NCI-H524 (cell line): ENCODE data around the gene AMOTL1.

Experiments used
- DNase-seq, 2 experiments: peaks; one replicate each; lab custom pipeline; 2025; lab: John Stamatoyannopoulos, UW

AMOTL1 gene

GRCh38 chr11:94767701-94768601 lies at the start of gene AMOTL1:
Gene AMOTL1 (plus strand): TSS chr11:94768356. CDS start chr11:94768512, 156 bp downstream.
- peak; percentile 95 to 96 for DNase-seq

DNA sequence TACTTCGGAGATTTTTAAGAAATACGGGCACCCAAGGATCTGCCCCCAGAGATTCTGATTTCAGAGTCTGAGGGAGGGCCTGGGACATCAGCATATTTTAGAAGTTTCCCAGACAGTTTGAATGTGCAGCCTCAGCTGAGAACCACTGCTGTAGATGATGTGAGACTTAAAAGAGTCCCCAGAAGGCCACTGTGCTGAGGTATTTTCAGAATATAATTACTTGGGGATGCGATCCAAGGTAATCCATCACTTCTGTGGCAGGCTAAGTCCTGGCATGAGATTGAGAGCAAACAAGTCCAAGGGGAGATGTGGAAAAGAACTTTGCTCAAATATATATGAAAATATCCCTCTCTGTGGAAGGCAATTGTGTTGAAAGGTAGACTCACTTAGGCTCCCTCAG lies 48.3 kb upstream of the AMOTL1 start:
- no peak for DNase-seq

DNA sequence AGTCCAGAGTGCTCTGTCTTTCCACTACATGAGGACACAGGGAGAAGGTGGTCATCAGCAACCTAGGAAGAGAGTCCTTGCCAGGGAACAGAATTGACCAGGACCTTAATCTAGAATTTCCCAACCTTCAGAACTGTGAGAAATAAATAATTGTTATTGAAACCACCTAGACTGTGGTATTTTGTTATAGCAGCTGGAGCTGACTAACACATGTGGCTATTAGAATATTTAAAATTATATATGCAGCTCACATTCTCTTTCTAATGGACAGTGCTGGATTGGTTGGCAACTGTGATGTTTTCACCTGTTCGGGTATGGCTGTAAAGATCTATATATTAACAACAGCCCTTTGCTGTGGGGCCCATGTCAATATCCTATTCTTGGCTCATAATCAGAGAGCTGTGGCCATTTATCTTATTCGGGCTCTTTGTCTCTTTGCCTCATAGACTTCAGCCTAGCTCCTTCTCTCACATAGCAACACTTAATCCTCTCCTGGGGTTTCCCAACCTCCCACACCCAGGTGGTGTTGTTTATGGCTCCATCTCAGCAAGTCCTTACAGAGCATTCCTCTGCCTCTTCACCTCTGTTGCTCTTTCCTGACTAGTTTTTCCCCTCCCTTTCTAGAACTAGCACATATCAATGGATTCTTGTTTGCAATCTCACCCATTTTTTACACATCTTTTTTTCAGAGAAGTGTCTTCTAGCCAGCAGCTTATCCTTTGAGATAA lies 46.4 kb upstream of the AMOTL1 start:
- DNase-seq, result no peak

- no peak for DNase-seq
Observed at GRCh38 chr11:94722735-94723134, 45.4 kb upstream of the AMOTL1 start.

GRCh38 chr11:94725097-94725496 lies 43.1 kb upstream of the AMOTL1 start:
- DNase-seq, result no peak

- DNase-seq, result no peak
Observed at GRCh38 chr11:94727819-94728218, 40.3 kb upstream of the AMOTL1 start.

DNA sequence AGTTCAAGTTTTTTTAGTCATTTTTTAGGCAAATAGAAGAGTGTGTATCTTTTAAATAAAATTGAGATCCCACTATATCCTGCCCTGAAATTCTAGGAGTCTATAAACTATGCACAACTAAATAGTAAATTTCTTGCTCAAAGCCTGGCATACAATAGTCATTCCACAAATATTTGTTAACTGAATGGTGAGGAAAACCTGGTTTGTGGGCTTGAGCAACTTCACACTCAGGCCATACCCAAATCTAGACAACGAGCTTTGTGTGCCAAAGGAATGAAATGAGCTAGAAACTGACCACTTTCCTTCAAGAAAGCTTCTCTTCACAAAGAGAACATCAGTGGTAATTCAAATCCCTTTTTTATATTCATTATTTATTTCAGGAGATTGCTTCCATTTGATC lies 39.6 kb upstream of the AMOTL1 start:
- no peak for DNase-seq

- no peak for DNase-seq
Observed at GRCh38 chr11:94728966-94729751, 39.0 kb upstream of the AMOTL1 start.

DNA sequence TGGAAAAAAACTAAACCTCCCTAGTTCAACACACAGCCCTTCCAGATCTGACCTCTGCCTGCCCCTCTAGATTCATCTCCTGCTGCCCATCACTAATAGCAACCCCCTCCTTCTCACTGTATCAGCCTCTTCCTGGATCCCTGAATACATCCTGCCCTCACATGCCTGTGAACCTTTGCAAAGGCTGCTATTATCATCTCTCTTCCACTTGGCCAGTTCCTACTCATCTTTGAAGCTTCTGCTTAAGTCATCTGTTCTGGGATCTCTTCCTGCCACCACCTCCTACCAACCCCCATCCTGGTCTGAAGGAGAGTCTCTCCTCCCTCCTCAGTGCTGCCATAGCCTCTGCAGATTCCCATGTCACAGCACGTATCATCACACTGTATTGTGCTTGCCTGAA lies 38.0 kb upstream of the AMOTL1 start:
- no peak for DNase-seq

GRCh38 chr11:94731880-94732601 lies 36.1 kb upstream of the AMOTL1 start:
- DNase-seq, result peak in 1 of 2 experiments; percentile 43

DNA sequence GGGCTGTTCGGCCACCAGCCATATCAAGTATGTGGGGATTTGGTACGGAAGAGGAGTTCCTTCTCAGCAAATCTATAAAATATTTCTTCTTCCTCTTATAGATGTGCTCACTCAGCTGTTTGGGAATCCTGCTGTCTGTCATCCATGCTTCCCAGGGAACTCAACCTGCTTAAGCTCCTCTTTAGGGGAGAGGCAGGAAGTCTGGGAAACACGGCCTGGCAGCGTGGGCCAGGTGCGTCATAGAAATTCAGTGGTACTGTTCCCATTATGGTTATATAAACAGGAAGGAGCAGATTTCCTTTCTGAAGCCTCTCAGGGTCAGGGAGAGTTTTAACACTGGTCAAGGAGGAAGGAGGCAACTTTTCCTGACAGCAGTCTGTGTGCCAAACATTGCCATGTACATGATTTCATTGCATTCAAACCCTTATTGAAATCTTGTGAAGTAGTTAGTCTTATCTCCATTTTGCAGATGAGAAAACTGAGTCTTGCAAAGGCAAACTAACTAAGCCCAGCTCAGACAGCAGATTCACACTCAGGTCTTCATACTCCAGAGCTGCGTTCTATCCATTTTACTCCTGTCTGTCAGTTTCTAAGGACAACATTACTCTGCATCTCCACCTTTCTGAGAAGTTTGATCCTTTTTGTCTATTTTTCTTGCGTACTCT lies 35.4 kb upstream of the AMOTL1 start:
- peak in 1 of 2 experiments; percentile 40 for DNase-seq

GRCh38 chr11:94734563-94735275 lies 33.4 kb upstream of the AMOTL1 start:
- peak; percentile 7 to 60 for DNase-seq

- peak in 1 of 2 experiments; percentile 54 for DNase-seq
Observed at GRCh38 chr11:94735907-94736306, 32.2 kb upstream of the AMOTL1 start.

DNA sequence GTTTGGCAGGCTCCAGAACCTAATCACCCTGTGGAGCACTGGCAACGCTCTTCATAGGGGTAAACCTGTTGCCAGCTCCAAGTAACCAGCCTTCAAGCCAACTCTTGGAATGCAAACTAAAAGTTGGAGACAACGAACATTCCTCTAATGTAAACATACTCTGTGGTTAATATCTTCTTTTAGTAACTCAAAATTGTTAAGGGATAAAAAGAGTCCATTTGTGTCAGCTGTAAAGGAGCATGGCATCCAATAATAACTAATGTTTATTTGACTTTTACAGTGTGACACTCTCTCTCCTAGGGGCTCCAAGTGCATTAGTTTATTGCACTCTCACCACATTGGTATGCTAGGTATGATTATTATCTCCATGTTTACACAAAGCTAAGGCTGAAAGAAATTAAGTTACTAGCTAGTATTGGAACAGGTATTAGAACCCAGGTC lies 31.0 kb upstream of the AMOTL1 start:
- no peak for DNase-seq

- DNase-seq, result no peak
Observed at GRCh38 chr11:94738746-94739145, 29.4 kb upstream of the AMOTL1 start.

GRCh38 chr11:94739331-94739730 lies 28.8 kb upstream of the AMOTL1 start:
- DNase-seq, result no peak

- DNase-seq, result peak in 1 of 2 experiments; percentile 61
Observed at GRCh38 chr11:94740083-94741021, 27.8 kb upstream of the AMOTL1 start.

DNA sequence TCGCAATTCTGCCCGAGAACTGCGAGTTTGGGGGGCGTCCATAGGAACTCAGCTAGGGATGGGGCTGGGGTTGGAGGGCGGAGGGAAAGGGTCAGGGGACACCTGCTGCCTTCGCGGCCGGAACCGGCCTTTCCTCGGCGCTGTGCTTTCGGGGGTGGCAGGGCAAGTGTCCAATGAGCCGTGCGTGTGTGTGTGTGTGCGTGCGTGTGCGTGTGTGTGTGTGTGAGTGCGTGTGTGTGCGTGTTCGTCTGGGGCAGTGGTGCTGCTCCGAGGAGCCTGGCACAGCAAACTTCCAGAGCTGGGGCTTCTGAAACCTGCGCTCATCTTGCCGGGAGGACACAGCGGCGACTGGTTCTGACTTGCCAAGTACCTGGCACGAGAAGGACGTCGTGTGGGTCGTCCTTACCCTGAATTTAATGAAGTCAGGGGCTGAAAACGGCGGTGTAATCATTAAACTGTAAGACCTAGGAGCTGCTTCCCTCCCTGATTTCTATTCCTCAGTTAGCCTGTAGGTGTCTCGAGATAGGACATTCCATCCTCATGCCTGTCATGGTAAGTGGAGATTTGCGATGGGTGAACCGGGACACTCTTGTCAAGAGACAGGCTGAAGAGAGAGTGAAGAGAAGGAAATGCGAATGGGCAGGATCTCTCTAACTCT lies 27.0 kb upstream of the AMOTL1 start:
- peak; percentile 69 to 74 for DNase-seq

- DNase-seq, result no peak
Observed at GRCh38 chr11:94742665-94743064, 25.5 kb upstream of the AMOTL1 start.
